Activated naive CD8-positive, alpha-beta T cell treated with anti-CD3 and anti-CD28 coated beads, Interleukin-2, amount 10 ng/mL, durations not matched to agents 7 days and 5 days (primary cell): Measurements from ENCODE around the gene MRPL55. TPM values are rescaled to one million over a fixed set of nuclear protein-coding genes. Genes with fewer than 3 reads are reported as not detected.
A peak's percentile ranks its signal among the peaks of the same experiment; 100 is the strongest.

ENCODE experiments used
- ATAC-seq: fragments of 150-1000 bp; cut with Tn5 transposase; one replicate; pipeline ENCODE4 v1.10.0; 2021; ENCODE audit warnings: low read depth, moderate library complexity
- POLR2A ChIA-PET: fragments of 350-600 bp; sonication (Branson Sonifier 250); formaldehyde crosslinking; loops from one replicate; lab custom pipeline; 2021; ENCODE audit warnings: antibody characterized with exemption; lab: Charles Lee
- DNase-seq: peaks from one replicate; pipeline ENCODE4 v3.0.0; 2021
- H3K27ac Mint-ChIP-seq: one replicate; pipeline ENCODE4 v1.8.0; 2022; ENCODE audit warnings: mild to moderate bottlenecking, mixed read lengths
- H3K27me3 Mint-ChIP-seq: one replicate; pipeline ENCODE4 v1.8.0; 2022; ENCODE audit warnings: mild to moderate bottlenecking, moderate library complexity, mixed read lengths
- H3K36me3 Mint-ChIP-seq: one replicate; pipeline ENCODE4 v1.8.0; 2021; ENCODE audit warnings: mild to moderate bottlenecking, mixed read lengths
- H3K4me1 Mint-ChIP-seq: one replicate; pipeline ENCODE4 v1.8.0; 2021; ENCODE audit warnings: mixed read lengths
- H3K4me3 Mint-ChIP-seq: one replicate; pipeline ENCODE4 v1.8.0; 2022; ENCODE audit warnings: mild to moderate bottlenecking, moderate library complexity, mixed read lengths
- H3K9me3 Mint-ChIP-seq: one replicate; pipeline ENCODE4 v1.8.0; 2021; ENCODE audit warnings: mixed read lengths
- total RNA-seq, 2 experiments: library from RNA; stranded (reverse); gene quantifications; one replicate each; pipeline ENCODE4 v1.2.3, GENCODE V29; 2021

Gene MRPL55
- total RNA-seq, 2 experiments from 2014 or later = 53.6 to 53.7 TPM

DNA sequence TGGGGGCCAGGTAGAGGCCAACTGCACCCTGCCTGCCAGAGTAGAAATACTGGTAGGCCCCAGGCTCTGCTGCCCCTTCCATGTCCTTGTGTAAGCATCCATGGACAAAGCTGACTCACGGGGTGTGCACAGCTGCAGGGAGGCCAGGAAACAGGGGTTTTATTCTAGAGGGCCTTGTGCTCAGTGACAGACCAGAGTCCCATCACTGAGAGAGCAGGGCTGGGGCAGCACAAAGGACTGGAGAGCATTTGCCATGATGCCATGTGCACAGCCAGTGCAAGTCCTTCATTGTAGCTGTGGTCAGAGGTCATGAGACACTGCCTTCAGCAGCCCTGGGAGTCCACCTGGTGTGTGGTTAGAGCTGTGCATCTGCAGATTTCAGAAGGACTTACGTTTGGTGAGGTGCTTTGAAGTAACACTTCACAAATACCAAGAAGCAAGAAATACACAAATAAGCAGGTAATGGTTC is 18.5 kb downstream of the MRPL55 start:
- Mint-ChIP-seq H3K4me1 (peaks cover 41% of the 10 kb centered on the region), H3K9me3 (peaks cover 17% of the 10 kb centered on the region), H3K27ac (no peak overlapping the region), H3K27me3 (no peaks in the 10 kb centered on the region), H3K36me3 (peaks cover 49% of the 10 kb centered on the region), H3K4me3 (no peak overlapping the region)
- POLR2A ChIA-PET = interaction anchor here (1.3 kb wide), 1 partner anchor 9 kb away, joined by 5 read pairs; the partner anchor contains the start of gene ARF1
- ATAC-seq (no peak), DNase-seq (no peak)

DNA sequence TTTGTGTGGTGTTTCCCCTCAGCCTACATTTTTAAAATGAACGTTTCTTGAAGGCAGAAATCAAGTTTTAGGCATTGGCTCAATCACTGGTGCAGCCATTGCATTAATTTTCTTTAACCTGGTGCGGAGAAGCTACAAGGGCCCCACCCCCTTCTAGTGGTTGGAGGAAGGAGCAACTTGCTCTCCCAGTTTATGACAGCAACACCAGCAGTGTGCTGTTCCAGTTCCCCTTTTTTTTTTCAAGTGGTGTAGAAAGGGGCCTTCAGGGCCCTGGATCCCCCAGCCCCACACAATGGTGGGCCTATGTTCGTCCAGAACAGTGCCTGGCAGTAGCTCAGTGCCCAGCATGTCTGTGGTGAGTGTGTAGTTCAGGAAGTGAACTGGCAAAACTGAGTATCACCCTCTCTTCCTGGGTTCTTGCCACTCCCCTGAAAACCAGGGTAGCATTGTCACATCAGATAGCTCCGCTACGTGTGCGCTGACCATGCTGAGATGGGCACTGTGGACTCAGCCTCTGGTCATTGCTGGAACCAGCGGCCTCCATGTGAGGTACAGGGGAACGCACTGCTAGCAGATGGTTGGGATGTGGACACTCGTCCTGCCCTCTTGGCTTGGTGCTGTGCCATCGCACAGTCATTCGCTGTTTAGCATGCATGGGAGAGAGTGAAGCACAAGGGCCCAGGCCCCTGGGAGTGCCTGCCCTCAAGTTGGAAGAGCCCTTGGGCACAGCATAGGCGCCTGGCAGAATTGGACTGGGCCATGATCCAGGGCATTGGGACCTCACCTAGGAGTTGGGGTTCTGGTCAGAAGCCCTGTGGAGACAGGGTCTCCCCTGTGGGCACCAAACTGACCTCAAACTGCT is 19.3 kb downstream of the MRPL55 start:
- POLR2A ChIA-PET = no interaction called here
- ATAC-seq (peak; percentile 27), DNase-seq (no peak)
- Mint-ChIP-seq H3K4me3 (peak overlapping the region; percentile 10), H3K27ac (peak overlapping the region; percentile 74), H3K9me3 (peaks cover 12% of the 10 kb centered on the region), H3K27me3 (no peaks in the 10 kb centered on the region), H3K36me3 (peaks cover 45% of the 10 kb centered on the region), H3K4me1 (peaks cover 48% of the 10 kb centered on the region)

DNA sequence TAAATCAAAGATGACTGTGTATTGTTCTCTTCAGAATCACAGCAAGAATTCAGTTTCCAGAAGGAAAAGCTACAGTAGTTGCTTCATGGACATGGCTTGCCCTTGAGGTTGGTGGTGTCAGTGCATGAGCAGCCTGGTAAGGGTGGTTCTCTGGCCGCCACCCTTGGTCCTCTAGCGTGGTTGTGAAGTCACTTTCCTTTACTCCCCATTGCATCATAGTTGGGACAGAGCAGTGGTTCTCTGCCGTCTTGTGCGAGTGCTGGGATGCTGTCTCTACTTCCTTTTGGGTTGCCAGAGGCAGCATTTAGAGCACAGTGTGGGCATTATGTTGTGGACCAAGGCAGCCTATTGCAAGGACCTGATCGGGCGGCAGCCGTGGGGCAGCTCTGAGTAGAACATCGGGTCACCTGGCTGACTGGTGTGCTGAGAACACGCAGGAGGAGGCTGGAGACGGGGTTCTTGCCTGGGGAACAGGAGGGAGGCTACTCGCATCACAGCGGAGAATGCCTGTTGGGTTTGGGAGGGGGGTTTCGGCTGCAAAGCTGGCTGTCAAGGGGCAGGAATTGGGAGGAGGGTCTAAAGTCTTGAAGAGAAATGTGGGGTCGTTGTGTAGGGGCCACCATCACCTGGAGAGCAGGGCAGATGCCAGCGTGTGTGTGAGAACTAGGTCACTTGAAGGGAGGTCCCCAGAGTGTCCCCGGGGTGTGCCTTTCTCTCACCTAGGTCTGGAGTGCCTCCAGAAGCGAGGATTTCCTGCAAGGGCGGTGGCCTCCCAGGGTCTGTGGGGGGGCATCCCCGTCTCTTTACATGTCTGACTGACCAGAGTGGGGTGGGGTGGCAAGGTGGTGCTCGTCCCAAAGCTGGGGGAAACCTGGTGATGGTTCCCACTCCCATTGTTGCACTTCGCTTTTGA is 20.3 kb downstream of the MRPL55 start:
- no peak for DNase-seq
- Mint-ChIP-seq H3K27ac (peak overlapping the region; percentile 74), H3K9me3 (peaks cover 6% of the 10 kb centered on the region), H3K4me1 (peaks cover 57% of the 10 kb centered on the region), H3K27me3 (no peaks in the 10 kb centered on the region), H3K4me3 (peak overlapping the region; percentile 42), H3K36me3 (peaks cover 44% of the 10 kb centered on the region)
- POLR2A ChIA-PET = interaction anchor here (0.6 kb wide), 1 partner anchor 318 kb away, joined by 7 read pairs; the partner anchor contains the start of gene TRIM11
- ATAC-seq = no peak

DNA sequence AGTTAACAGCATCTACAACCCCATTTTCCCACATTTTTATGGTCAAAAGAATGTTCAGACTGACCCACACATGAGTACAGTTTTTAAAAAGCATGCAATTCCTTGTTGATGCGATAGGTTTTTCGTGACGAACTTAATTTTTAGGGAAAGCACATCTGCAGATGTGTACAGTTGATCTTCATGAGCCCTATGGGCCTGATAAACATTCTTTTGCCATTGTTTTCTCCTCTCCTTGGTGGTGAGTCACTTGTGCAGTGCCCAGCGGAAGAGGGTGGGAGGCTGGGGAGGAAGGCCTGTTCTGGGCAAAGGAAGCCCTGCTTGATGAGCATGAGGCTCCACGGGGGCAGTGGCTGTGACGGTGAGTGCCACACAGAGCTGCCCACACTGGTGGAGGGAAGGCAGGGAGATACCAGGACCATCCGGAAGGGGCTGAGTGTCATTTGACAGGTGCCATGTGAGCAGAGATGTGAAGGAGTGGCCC is 21.3 kb downstream of the MRPL55 start:
- POLR2A ChIA-PET = interaction anchor here (1.6 kb wide), 1 partner anchor 53 kb away, joined by 5 read pairs; the partner anchor contains the start of gene GUK1
- Mint-ChIP-seq H3K36me3 (peaks cover 46% of the 10 kb centered on the region), H3K9me3 (peaks cover 6% of the 10 kb centered on the region), H3K27ac (peak overlapping the region; percentile 55), H3K4me1 (peaks cover 61% of the 10 kb centered on the region), H3K27me3 (no peaks in the 10 kb centered on the region), H3K4me3 (peak overlapping the region; percentile 16)
- DNase-seq = no peak
- ATAC-seq = no peak

DNA sequence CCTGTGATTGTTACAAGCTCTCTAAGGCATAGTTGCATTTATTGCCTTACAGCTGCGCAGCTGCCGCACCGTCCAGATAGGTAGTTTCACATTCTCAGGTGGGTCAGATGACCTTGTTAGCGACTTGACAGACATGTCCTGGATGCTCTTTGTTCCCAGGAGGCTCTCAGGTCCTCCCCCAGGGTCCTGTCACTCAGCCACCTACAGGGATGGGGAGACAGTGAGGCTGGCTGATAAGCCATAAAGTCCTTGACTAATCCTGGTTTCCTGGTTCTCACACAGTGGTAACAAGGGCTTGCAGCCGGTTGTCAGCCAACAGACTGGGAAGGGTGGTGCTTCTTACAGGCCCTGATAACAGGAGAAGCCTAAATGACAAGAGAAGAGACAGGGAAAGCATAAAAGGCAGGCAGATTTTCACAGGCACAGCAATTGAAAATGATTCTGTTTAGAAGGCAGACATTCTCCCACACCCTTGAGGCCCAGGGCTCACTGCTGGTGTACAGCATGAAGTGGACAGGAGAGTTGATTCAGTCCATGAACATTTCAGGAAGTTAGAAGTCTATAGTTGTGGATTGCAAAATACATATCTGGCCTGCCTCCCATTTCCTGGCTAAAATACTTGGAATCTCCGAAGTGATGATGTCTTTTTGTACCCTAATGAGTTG is 23.7 kb downstream of the MRPL55 start:
- Mint-ChIP-seq H3K4me1 (peaks cover 57% of the 10 kb centered on the region), H3K27me3 (no peaks in the 10 kb centered on the region), H3K36me3 (peaks cover 27% of the 10 kb centered on the region), H3K27ac (peak overlapping the region; percentile 96), H3K4me3 (peak overlapping the region; percentile 95), H3K9me3 (no peaks in the 10 kb centered on the region)
- ATAC-seq (no peak), DNase-seq (peak; percentile 16)
- POLR2A ChIA-PET = no interaction called here

DNA sequence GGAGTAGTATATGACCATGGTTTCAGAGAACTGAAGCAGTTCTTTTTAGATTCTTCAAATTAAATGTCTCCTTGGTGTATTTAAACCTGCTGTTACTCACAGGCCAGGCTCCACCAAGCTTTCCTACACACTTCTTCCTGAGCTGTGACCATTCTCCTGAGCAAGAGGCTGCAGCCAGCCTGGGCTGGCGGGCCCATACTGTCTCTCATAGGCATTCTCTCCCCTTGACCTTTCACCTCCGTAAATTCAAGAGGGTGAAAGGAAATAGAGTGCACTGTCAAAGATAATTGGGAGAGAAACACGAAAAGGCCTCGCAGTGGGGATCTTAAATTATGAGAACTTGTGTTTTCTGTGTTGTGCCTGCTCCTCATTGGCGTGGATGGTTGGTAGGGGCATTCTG is 24.3 kb downstream of the MRPL55 start:
- POLR2A ChIA-PET = no interaction called here
- H3K9me3 Mint-ChIP-seq = no peaks in the 10 kb centered on the region
- peaks cover 25% of the 10 kb centered on the region for H3K36me3 Mint-ChIP-seq

DNA sequence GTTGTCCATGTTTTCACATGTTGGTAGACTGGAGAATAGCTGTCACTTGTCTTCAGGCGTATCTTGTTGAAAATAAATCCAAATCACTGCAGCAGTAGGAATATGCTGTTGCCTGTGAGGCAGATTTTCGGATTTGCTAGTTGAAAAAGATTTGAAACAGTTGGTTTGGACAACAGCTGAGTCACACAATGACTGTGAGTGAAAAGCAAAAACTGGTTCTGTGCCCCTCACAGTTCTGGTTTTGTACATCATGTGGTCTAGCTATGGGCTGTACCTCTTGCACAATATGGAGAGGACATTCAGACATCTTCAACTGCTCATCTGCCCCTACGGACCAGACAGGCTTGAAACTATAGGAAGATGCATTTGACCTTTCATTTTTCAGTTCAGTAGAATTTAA is 24.8 kb downstream of the MRPL55 start:
- Mint-ChIP-seq H3K36me3 (peaks cover 25% of the 10 kb centered on the region), H3K4me3 (peak overlapping the region; percentile 95), H3K27me3 (no peaks in the 10 kb centered on the region), H3K27ac (peak overlapping the region; percentile 96), H3K4me1 (peaks cover 53% of the 10 kb centered on the region), H3K9me3 (no peaks in the 10 kb centered on the region)
- POLR2A ChIA-PET = interaction anchor here (0.6 kb wide), 1 partner anchor 26 kb away, joined by 3 read pairs; no protein-coding TSS in a partner anchor
- DNase-seq (no peak), ATAC-seq (no peak)

More for the DNA sequence above, 24.3 kb downstream of the MRPL55 start:
- Mint-ChIP-seq H3K4me1 (peaks cover 52% of the 10 kb centered on the region), H3K27ac (peak overlapping the region; percentile 96), H3K27me3 (no peaks in the 10 kb centered on the region), H3K4me3 (peak overlapping the region; percentile 95)
- no peak for ATAC-seq
- no peak for DNase-seq

DNA sequence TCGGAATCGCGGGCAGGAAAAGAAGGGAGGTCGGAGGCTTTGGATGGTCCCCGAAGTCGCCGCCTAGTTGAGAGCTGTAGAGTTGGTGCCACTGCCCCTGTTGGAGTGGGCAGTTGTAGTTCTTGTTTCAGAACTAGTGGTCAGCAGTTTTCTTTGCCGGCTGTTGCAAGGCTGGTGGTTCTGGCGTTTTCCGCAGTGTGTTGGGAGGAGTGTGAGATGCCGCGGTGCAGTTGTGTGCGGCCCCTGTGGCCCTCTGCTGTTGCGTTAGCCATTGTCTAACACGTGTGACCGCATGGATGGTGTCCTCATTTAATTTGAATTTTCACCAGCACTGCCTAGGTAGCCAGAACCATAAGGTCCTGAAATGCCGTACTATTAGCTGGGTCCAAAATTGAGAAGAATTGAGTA is 25.2 kb downstream of the MRPL55 start:
- peak overlapping the region; percentile 95 for H3K4me3 Mint-ChIP-seq
- peaks cover 25% of the 10 kb centered on the region for H3K36me3 Mint-ChIP-seq
- POLR2A ChIA-PET = interaction anchor here (0.6 to 1.9 kb wide), 2 partner anchors 16 to 26 kb away, joined by 3 to 12 read pairs; no protein-coding TSS in a partner anchor
- ATAC-seq = no peak
- peaks cover 50% of the 10 kb centered on the region for H3K4me1 Mint-ChIP-seq
- H3K9me3 Mint-ChIP-seq = no peaks in the 10 kb centered on the region
- peak overlapping the region; percentile 96 for H3K27ac Mint-ChIP-seq
- no peaks in the 10 kb centered on the region for H3K27me3 Mint-ChIP-seq
- DNase-seq = no peak

DNA sequence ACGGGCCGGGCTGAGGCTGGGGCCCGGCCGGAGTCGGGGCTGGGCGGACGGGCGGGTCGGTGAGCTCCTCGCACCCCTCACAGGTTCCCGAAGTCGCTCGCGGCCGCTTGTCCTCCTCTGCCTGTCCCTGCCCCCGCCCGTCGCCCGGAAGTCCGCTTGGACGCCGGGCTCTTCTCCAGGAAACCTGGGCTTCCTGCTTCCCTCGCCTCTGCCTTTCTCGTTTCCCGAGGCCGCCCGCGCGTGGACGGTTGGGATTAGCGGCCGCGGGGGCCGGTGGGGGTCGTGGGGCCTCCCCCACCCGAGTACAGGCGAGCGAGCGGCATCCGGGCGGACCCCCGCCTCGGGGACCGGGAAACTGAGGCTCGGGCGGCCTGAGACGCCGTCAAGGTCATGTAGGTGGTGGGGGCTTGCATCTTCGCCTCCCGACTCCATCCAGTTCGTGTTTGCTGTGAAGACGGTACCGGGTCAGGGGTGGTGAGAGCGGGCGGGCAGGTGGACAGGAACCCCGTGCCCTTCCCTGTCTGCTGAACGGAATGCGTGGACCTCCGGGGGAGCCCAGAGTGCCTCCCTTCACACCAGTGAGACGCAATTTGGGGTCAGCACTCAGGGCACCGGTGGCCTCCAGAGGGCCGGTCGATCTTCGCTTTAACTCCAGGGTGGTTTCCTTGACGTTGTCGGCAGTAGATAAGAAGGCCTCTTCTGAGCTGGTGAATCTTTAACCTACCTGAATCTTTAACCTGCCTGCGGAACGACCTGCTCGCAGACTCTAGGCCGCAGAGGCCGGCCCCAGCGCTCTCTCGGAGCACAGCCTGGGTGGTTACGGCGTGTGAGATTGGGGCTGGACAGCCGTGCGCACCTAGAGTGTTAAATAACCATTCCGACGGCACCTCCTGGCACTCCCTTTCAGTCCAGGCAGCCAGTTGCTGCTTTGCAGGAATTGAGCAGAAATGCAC is 25.9 kb downstream of the MRPL55 start:
- no peak for DNase-seq
- Mint-ChIP-seq H3K9me3 (no peaks in the 10 kb centered on the region), H3K4me1 (peaks cover 44% of the 10 kb centered on the region), H3K36me3 (peaks cover 22% of the 10 kb centered on the region), H3K27ac (peak overlapping the region; percentile 96), H3K27me3 (no peaks in the 10 kb centered on the region), H3K4me3 (peak overlapping the region; percentile 95)
- ATAC-seq = peak; percentile 32
- POLR2A ChIA-PET = interaction anchor here (1.0 to 2.3 kb wide), 19 partner anchors 15 to 404 kb away, joined by 3 to 12 read pairs (median 5); partner anchors contain the start of genes IBA57, RNF187 and TRIM11

DNA sequence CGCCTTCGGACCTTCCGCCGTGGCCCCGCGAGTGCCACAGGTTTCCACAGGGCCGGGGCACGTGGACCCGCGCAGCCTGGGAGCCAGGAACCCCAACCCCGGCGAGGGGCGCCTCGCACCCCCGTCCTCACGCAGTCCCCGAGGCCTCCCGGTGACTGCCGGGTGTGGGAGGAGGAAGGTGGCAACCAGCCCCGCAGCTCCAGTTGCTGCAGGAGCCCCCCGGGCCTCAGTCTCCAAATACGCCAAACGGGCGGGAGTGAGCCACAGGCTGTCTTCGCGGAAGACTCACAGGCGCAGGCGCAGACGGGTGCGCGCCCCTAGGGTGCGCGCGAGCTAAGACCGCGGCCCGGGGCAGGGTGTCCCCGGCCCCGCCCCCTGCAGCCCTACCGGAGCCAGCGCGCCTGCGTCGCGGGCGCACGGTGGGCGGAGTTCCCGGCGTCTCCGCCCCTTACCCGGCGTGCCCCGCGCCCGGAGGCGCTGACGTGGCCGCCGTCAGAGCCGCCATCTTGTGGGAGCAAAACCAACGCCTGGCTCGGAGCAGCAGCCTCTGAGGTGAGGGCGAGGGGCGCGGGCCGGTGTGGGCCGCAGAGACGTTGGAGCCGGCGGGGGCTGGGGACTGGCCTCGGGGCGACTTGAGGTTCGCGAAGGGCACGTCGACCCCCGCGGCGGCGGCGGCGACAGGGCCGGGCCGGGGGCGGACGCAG is 26.7 kb downstream of the MRPL55 start, which contains the start of gene ARF1:
Gene ARF1 (plus strand): TSS at position 495 of the 704 bp plus-strand sequence. CDS start 14,407 bp downstream, outside the sequence.
- POLR2A ChIA-PET = interaction anchor here (0.9 to 2.3 kb wide), 24 partner anchors 9 to 405 kb away, joined by 3 to 12 read pairs (median 5); partner anchors contain the start of genes IBA57, MRPL55, RNF187 and TRIM11
- H3K27ac Mint-ChIP-seq = peak within 1 kb of the TSS; percentile 96
- H3K4me1 Mint-ChIP-seq = peaks cover 37% of the 10 kb centered on the region
- DNase-seq (peak; percentile 100), ATAC-seq (peak; percentile 90)
- H3K4me3 Mint-ChIP-seq = peak within 1 kb of the TSS; percentile 95
- H3K36me3 Mint-ChIP-seq = peaks cover 18% of the 10 kb centered on the region
- no peaks in the 10 kb centered on the region for H3K27me3 Mint-ChIP-seq
- no peaks in the 10 kb centered on the region for H3K9me3 Mint-ChIP-seq
